SJSA1 (cell line): Measurements from ENCODE around the gene SS18L1. TPM values are rescaled to one million over a fixed set of nuclear protein-coding genes. Genes with fewer than 3 reads are reported as not detected.

Experiments used
- DNase-seq, 2 experiments: peaks; one replicate each; pipeline ENCODE4 v3.0.0-alpha.2; 2015 to 2020; ENCODE audit warnings: low spot score in 2 of 2, low read depth in 1 of 2
- H3K27ac ChIP-seq: fragments of 250-450 bp; sonication (Bioruptor Pico); 2 replicates; pipeline ENCODE4 v1.5.1; 2020; ENCODE audit warnings: mild to moderate bottlenecking, moderate library complexity
- H3K27me3 ChIP-seq: fragments of 250-450 bp; sonication (Bioruptor Pico); replicated peaks from 2 replicates; pipeline ENCODE4 v1.5.1; 2020; ENCODE audit warnings: mild to moderate bottlenecking, moderate library complexity
- H3K36me3 ChIP-seq: fragments of 250-450 bp; sonication (Bioruptor Pico); 2 replicates; pipeline ENCODE4 v1.5.1; 2020; ENCODE audit warnings: mild to moderate bottlenecking
- H3K4me1 ChIP-seq: fragments of 250-450 bp; sonication (Bioruptor Pico); replicated peaks from 2 replicates; pipeline ENCODE4 v1.6.1; 2021; ENCODE audit warnings: mild to moderate bottlenecking
- H3K4me3 ChIP-seq: fragments of 250-450 bp; sonication (Bioruptor Pico); 2 replicates; pipeline ENCODE4 v1.5.1; 2020; ENCODE audit warnings: mild to moderate bottlenecking
- H3K9me3 ChIP-seq: fragments of 250-450 bp; sonication (Bioruptor Pico); replicated peaks from 2 replicates; pipeline ENCODE4 v1.5.1; 2020; ENCODE audit warnings: mild to moderate bottlenecking
- total RNA-seq: library from RNA; depleted of rRNA; stranded (reverse); fragments of >200 nt; shearing (Covaris generic); gene quantifications from 2 replicates; pipeline ENCODE4 v1.2.3, GENCODE V29; 2014

SS18L1 gene
- total RNA-seq, 1 experiment from 2014 or later: 14.2 TPM

GRCh38 chr20:62137478-62138203 lies 5.9 kb upstream of the SS18L1 start:
- H3K36me3 ChIP-seq: peaks cover 97% of the 10 kb centered on the region
- peaks cover 15% of the 10 kb centered on the region for H3K4me1 ChIP-seq
- no peak for DNase-seq
- H3K4me3 ChIP-seq: no peak overlapping the region
- H3K9me3 ChIP-seq: peaks cover 2% of the 10 kb centered on the region; the same call in 1 of the 2 replicates
- no peaks in the 10 kb centered on the region for H3K27me3 ChIP-seq
- H3K27ac ChIP-seq: no peak overlapping the region

GRCh38 chr20:62138204-62138543 lies 5.4 kb upstream of the SS18L1 start:
- Histone ChIP-seq H3K4me1 (peaks cover 17% of the 10 kb centered on the region), H3K27me3 (no peaks in the 10 kb centered on the region), H3K27ac (no peak overlapping the region), H3K4me3 (no peak overlapping the region), H3K9me3 (peaks cover 7% of the 10 kb centered on the region; the same call in 1 of the 2 replicates), H3K36me3 (peaks cover 97% of the 10 kb centered on the region)
- DNase-seq: no peak

GRCh38 chr20:62138912-62139311 lies 4.7 kb upstream of the SS18L1 start:
- peaks cover 7% of the 10 kb centered on the region; the same call in 1 of the 2 replicates for H3K9me3 ChIP-seq
- H3K36me3 ChIP-seq: peaks cover 92% of the 10 kb centered on the region
- no peak overlapping the region for H3K27ac ChIP-seq
- no peak for DNase-seq
- no peak overlapping the region for H3K4me3 ChIP-seq
- peaks cover 17% of the 10 kb centered on the region for H3K4me1 ChIP-seq
- H3K27me3 ChIP-seq: no peaks in the 10 kb centered on the region

- H3K4me3 ChIP-seq: no peak overlapping the region
- H3K27me3 ChIP-seq: no peaks in the 10 kb centered on the region
- peaks cover 7% of the 10 kb centered on the region; the same call in 1 of the 2 replicates for H3K9me3 ChIP-seq
- H3K36me3 ChIP-seq: peaks cover 91% of the 10 kb centered on the region
- H3K27ac ChIP-seq: no peak overlapping the region
- peaks cover 19% of the 10 kb centered on the region for H3K4me1 ChIP-seq
- DNase-seq: no peak
These were observed 3.9 kb upstream of the SS18L1 start for GRCh38 chr20:62139636-62140035.

GRCh38 chr20:62141043-62141396 lies 2.5 kb upstream of the SS18L1 start:
- no peak overlapping the region for H3K4me3 ChIP-seq
- no peak for DNase-seq
- no peaks in the 10 kb centered on the region for H3K27me3 ChIP-seq
- peaks cover 86% of the 10 kb centered on the region for H3K36me3 ChIP-seq
- peaks cover 7% of the 10 kb centered on the region; the same call in 1 of the 2 replicates for H3K9me3 ChIP-seq
- no peak overlapping the region for H3K27ac ChIP-seq
- peaks cover 27% of the 10 kb centered on the region for H3K4me1 ChIP-seq

- Histone ChIP-seq H3K36me3 (peaks cover 83% of the 10 kb centered on the region), H3K9me3 (peaks cover 7% of the 10 kb centered on the region; the same call in 1 of the 2 replicates), H3K4me1 (peaks cover 27% of the 10 kb centered on the region), H3K4me3 (peak overlapping the region; percentile 100), H3K27me3 (no peaks in the 10 kb centered on the region), H3K27ac (peak overlapping the region; percentile 96; the same call in 1 of the 2 replicates)
- peak in 1 of 2 experiments; percentile 24 for DNase-seq
These were observed 1.9 kb upstream of the SS18L1 start for GRCh38 chr20:62141397-62142251.

- Histone ChIP-seq H3K27ac (peak overlapping the region; percentile 96), H3K4me1 (peaks cover 27% of the 10 kb centered on the region), H3K9me3 (peaks cover 7% of the 10 kb centered on the region; the same call in 1 of the 2 replicates), H3K27me3 (no peaks in the 10 kb centered on the region), H3K36me3 (peaks cover 75% of the 10 kb centered on the region), H3K4me3 (peak overlapping the region; percentile 100)
- DNase-seq: peak in 1 of 2 experiments; percentile 36
These were observed 1.1 kb upstream of the SS18L1 start for GRCh38 chr20:62142252-62143080.

- peaks cover 27% of the 10 kb centered on the region for H3K4me1 ChIP-seq
- DNase-seq: peak in 1 of 2 experiments; percentile 64
- H3K9me3 ChIP-seq: peaks cover 7% of the 10 kb centered on the region; the same call in 1 of the 2 replicates
- no peak overlapping the region for H3K27ac ChIP-seq
- peaks cover 58% of the 10 kb centered on the region for H3K36me3 ChIP-seq
- H3K27me3 ChIP-seq: no peaks in the 10 kb centered on the region
- peak overlapping the region; percentile 100 for H3K4me3 ChIP-seq
These were observed 622 bp downstream of the SS18L1 start for GRCh38 chr20:62143957-62144825.

GRCh38 chr20:62145688-62146018 lies 2.1 kb downstream of the SS18L1 start:
- peaks cover 27% of the 10 kb centered on the region for H3K4me1 ChIP-seq
- no peak for DNase-seq
- no peak overlapping the region for H3K4me3 ChIP-seq
- H3K27ac ChIP-seq: no peak overlapping the region
- H3K9me3 ChIP-seq: peaks cover 7% of the 10 kb centered on the region; the same call in 1 of the 2 replicates
- no peaks in the 10 kb centered on the region for H3K27me3 ChIP-seq
- peaks cover 43% of the 10 kb centered on the region for H3K36me3 ChIP-seq

GRCh38 chr20:62146019-62146755 lies 2.6 kb downstream of the SS18L1 start:
- H3K36me3 ChIP-seq: peaks cover 38% of the 10 kb centered on the region
- H3K4me3 ChIP-seq: no peak overlapping the region
- no peaks in the 10 kb centered on the region for H3K27me3 ChIP-seq
- H3K27ac ChIP-seq: no peak overlapping the region
- peaks cover 23% of the 10 kb centered on the region for H3K4me1 ChIP-seq
- H3K9me3 ChIP-seq: peaks cover 7% of the 10 kb centered on the region; the same call in 1 of the 2 replicates
- no peak for DNase-seq

GRCh38 chr20:62147125-62147524 lies 3.6 kb downstream of the SS18L1 start:
- H3K27ac ChIP-seq: no peak overlapping the region
- DNase-seq: no peak
- H3K4me3 ChIP-seq: no peak overlapping the region
- H3K27me3 ChIP-seq: no peaks in the 10 kb centered on the region
- peaks cover 31% of the 10 kb centered on the region for H3K36me3 ChIP-seq
- peaks cover 7% of the 10 kb centered on the region; the same call in 1 of the 2 replicates for H3K9me3 ChIP-seq
- peaks cover 14% of the 10 kb centered on the region for H3K4me1 ChIP-seq

GRCh38 chr20:62147528-62147927 lies 4.0 kb downstream of the SS18L1 start:
- Histone ChIP-seq H3K4me3 (no peak overlapping the region), H3K27me3 (no peaks in the 10 kb centered on the region), H3K9me3 (peaks cover 7% of the 10 kb centered on the region; the same call in 1 of the 2 replicates), H3K4me1 (peaks cover 14% of the 10 kb centered on the region), H3K36me3 (peaks cover 31% of the 10 kb centered on the region), H3K27ac (no peak overlapping the region)
- no peak for DNase-seq
